ENCODE data around the gene ATXN7L1.

Gene ATXN7L1

GRCh38 chr7:105752671-105753275 lies 123.6 kb downstream of the ATXN7L1 start:
- Histone ChIP-seq H3K9ac (ENCODE audit: low read depth, low read length) (no peak overlapping the region), H3K4me3 (ENCODE audit: low read depth, low read length) (no peak overlapping the region), H3K27me3 (ENCODE audit: control insufficient read depth, insufficient read depth, low read length) (no peaks in the 10 kb centered on the region)

GRCh38 chr7:105751054-105751453 lies 125.3 kb downstream of the ATXN7L1 start:
- Histone ChIP-seq H3K27me3 (ENCODE audit: control insufficient read depth, insufficient read depth, low read length) (no peaks in the 10 kb centered on the region), H3K9ac (ENCODE audit: low read depth, low read length) (no peak overlapping the region)

More at GRCh38 chr7:105752671-105753275, 123.6 kb downstream of the ATXN7L1 start:
- Histone ChIP-seq H3K36me3 (ENCODE audit: control insufficient read depth, insufficient read depth, low read length) (no peaks in the 10 kb centered on the region), H3K4me1 (ENCODE audit: control insufficient read depth, insufficient read depth, low read length) (peaks cover 4% of the 10 kb centered on the region), H3K9me3 (ENCODE audit: control insufficient read depth, insufficient read depth, low read length) (no peaks in the 10 kb centered on the region)

GRCh38 chr7:105748701-105749100 lies 127.7 kb downstream of the ATXN7L1 start:
- Histone ChIP-seq H3K9me3 (ENCODE audit: control insufficient read depth, insufficient read depth, low read length) (no peaks in the 10 kb centered on the region), H3K9ac (ENCODE audit: low read depth, low read length) (no peak overlapping the region), H3K36me3 (ENCODE audit: control insufficient read depth, insufficient read depth, low read length) (no peaks in the 10 kb centered on the region), H3K27me3 (ENCODE audit: control insufficient read depth, insufficient read depth, low read length) (no peaks in the 10 kb centered on the region), H3K4me3 (ENCODE audit: low read depth, low read length) (no peak overlapping the region), H3K4me1 (ENCODE audit: control insufficient read depth, insufficient read depth, low read length) (peaks cover 4% of the 10 kb centered on the region)

More at GRCh38 chr7:105751054-105751453, 125.3 kb downstream of the ATXN7L1 start:
- H3K36me3 ChIP-seq (ENCODE audit: control insufficient read depth, insufficient read depth, low read length) = no peaks in the 10 kb centered on the region
- no peak overlapping the region for H3K4me3 ChIP-seq (ENCODE audit: low read depth, low read length)
- H3K9me3 ChIP-seq (ENCODE audit: control insufficient read depth, insufficient read depth, low read length) = no peaks in the 10 kb centered on the region
- peaks cover 4% of the 10 kb centered on the region for H3K4me1 ChIP-seq (ENCODE audit: control insufficient read depth, insufficient read depth, low read length)

GRCh38 chr7:105745681-105746330 lies 130.6 kb downstream of the ATXN7L1 start:
- Histone ChIP-seq H3K4me1 (ENCODE audit: control insufficient read depth, insufficient read depth, low read length) (peaks cover 4% of the 10 kb centered on the region), H3K36me3 (ENCODE audit: control insufficient read depth, insufficient read depth, low read length) (no peaks in the 10 kb centered on the region), H3K27me3 (ENCODE audit: control insufficient read depth, insufficient read depth, low read length) (no peaks in the 10 kb centered on the region), H3K9ac (ENCODE audit: low read depth, low read length) (no peak overlapping the region), H3K4me3 (ENCODE audit: low read depth, low read length) (no peak overlapping the region), H3K9me3 (ENCODE audit: control insufficient read depth, insufficient read depth, low read length) (no peaks in the 10 kb centered on the region)

GRCh38 chr7:105744258-105744657 lies 132.1 kb downstream of the ATXN7L1 start:
- H3K36me3 ChIP-seq (ENCODE audit: control insufficient read depth, insufficient read depth, low read length) = no peaks in the 10 kb centered on the region
- no peak overlapping the region for H3K9ac ChIP-seq (ENCODE audit: low read depth, low read length)
- peaks cover 4% of the 10 kb centered on the region for H3K4me1 ChIP-seq (ENCODE audit: control insufficient read depth, insufficient read depth, low read length)
- no peaks in the 10 kb centered on the region for H3K27me3 ChIP-seq (ENCODE audit: control insufficient read depth, insufficient read depth, low read length)
- no peak overlapping the region for H3K4me3 ChIP-seq (ENCODE audit: low read depth, low read length)
- no peaks in the 10 kb centered on the region for H3K9me3 ChIP-seq (ENCODE audit: control insufficient read depth, insufficient read depth, low read length)

- H3K27me3 ChIP-seq (ENCODE audit: control insufficient read depth, insufficient read depth, low read length) = no peaks in the 10 kb centered on the region
Measured at GRCh38 chr7:105743351-105744090, 132.9 kb downstream of the ATXN7L1 start.

GRCh38 chr7:105742787-105743186 lies 133.6 kb downstream of the ATXN7L1 start:
- H3K9me3 ChIP-seq (ENCODE audit: control insufficient read depth, insufficient read depth, low read length) = no peaks in the 10 kb centered on the region
- no peak overlapping the region for H3K4me3 ChIP-seq (ENCODE audit: low read depth, low read length)
- H3K9ac ChIP-seq (ENCODE audit: low read depth, low read length) = no peak overlapping the region
- no peaks in the 10 kb centered on the region for H3K4me1 ChIP-seq (ENCODE audit: control insufficient read depth, insufficient read depth, low read length)
- no peaks in the 10 kb centered on the region for H3K36me3 ChIP-seq (ENCODE audit: control insufficient read depth, insufficient read depth, low read length)
- no peaks in the 10 kb centered on the region for H3K27me3 ChIP-seq (ENCODE audit: control insufficient read depth, insufficient read depth, low read length)

More at GRCh38 chr7:105743351-105744090, 132.9 kb downstream of the ATXN7L1 start:
- Histone ChIP-seq H3K9me3 (ENCODE audit: control insufficient read depth, insufficient read depth, low read length) (no peaks in the 10 kb centered on the region), H3K36me3 (ENCODE audit: control insufficient read depth, insufficient read depth, low read length) (no peaks in the 10 kb centered on the region), H3K4me1 (ENCODE audit: control insufficient read depth, insufficient read depth, low read length) (no peaks in the 10 kb centered on the region), H3K4me3 (ENCODE audit: low read depth, low read length) (no peak overlapping the region), H3K9ac (ENCODE audit: low read depth, low read length) (no peak overlapping the region)

GRCh38 chr7:105741982-105742381 lies 134.4 kb downstream of the ATXN7L1 start:
- Histone ChIP-seq H3K4me3 (ENCODE audit: low read depth, low read length) (no peak overlapping the region), H3K9me3 (ENCODE audit: control insufficient read depth, insufficient read depth, low read length) (no peaks in the 10 kb centered on the region), H3K9ac (ENCODE audit: low read depth, low read length) (no peak overlapping the region), H3K36me3 (ENCODE audit: control insufficient read depth, insufficient read depth, low read length) (no peaks in the 10 kb centered on the region), H3K4me1 (ENCODE audit: control insufficient read depth, insufficient read depth, low read length) (no peaks in the 10 kb centered on the region), H3K27me3 (ENCODE audit: control insufficient read depth, insufficient read depth, low read length) (no peaks in the 10 kb centered on the region)

- no peaks in the 10 kb centered on the region for H3K27me3 ChIP-seq (ENCODE audit: control insufficient read depth, insufficient read depth, low read length)
- no peaks in the 10 kb centered on the region for H3K9me3 ChIP-seq (ENCODE audit: control insufficient read depth, insufficient read depth, low read length)
Measured at GRCh38 chr7:105738133-105738532, 138.3 kb downstream of the ATXN7L1 start.

GRCh38 chr7:105734233-105734632 lies 142.2 kb downstream of the ATXN7L1 start:
- H3K4me1 ChIP-seq (ENCODE audit: control insufficient read depth, insufficient read depth, low read length) = no peaks in the 10 kb centered on the region
- H3K36me3 ChIP-seq (ENCODE audit: control insufficient read depth, insufficient read depth, low read length) = no peaks in the 10 kb centered on the region
- H3K9me3 ChIP-seq (ENCODE audit: control insufficient read depth, insufficient read depth, low read length) = no peaks in the 10 kb centered on the region
- H3K27me3 ChIP-seq (ENCODE audit: control insufficient read depth, insufficient read depth, low read length) = no peaks in the 10 kb centered on the region
- H3K9ac ChIP-seq (ENCODE audit: low read depth, low read length) = no peak overlapping the region
- no peak overlapping the region for H3K4me3 ChIP-seq (ENCODE audit: low read depth, low read length)

More at GRCh38 chr7:105738133-105738532, 138.3 kb downstream of the ATXN7L1 start:
- Histone ChIP-seq H3K36me3 (ENCODE audit: control insufficient read depth, insufficient read depth, low read length) (no peaks in the 10 kb centered on the region), H3K4me1 (ENCODE audit: control insufficient read depth, insufficient read depth, low read length) (no peaks in the 10 kb centered on the region), H3K9ac (ENCODE audit: low read depth, low read length) (no peak overlapping the region), H3K4me3 (ENCODE audit: low read depth, low read length) (no peak overlapping the region)

- Histone ChIP-seq H3K27me3 (ENCODE audit: control insufficient read depth, insufficient read depth, low read length) (no peaks in the 10 kb centered on the region), H3K4me1 (ENCODE audit: control insufficient read depth, insufficient read depth, low read length) (no peaks in the 10 kb centered on the region), H3K4me3 (ENCODE audit: low read depth, low read length) (no peak overlapping the region), H3K36me3 (ENCODE audit: control insufficient read depth, insufficient read depth, low read length) (no peaks in the 10 kb centered on the region), H3K9me3 (ENCODE audit: control insufficient read depth, insufficient read depth, low read length) (no peaks in the 10 kb centered on the region), H3K9ac (ENCODE audit: low read depth, low read length) (no peak overlapping the region)
Measured at GRCh38 chr7:105731042-105731441, 145.4 kb downstream of the ATXN7L1 start.

- no peaks in the 10 kb centered on the region for H3K36me3 ChIP-seq (ENCODE audit: control insufficient read depth, insufficient read depth, low read length)
- no peak overlapping the region for H3K4me3 ChIP-seq (ENCODE audit: low read depth, low read length)
- no peak overlapping the region for H3K9ac ChIP-seq (ENCODE audit: low read depth, low read length)
- H3K4me1 ChIP-seq (ENCODE audit: control insufficient read depth, insufficient read depth, low read length) = peaks cover 3% of the 10 kb centered on the region
- no peaks in the 10 kb centered on the region for H3K9me3 ChIP-seq (ENCODE audit: control insufficient read depth, insufficient read depth, low read length)
- H3K27me3 ChIP-seq (ENCODE audit: control insufficient read depth, insufficient read depth, low read length) = no peaks in the 10 kb centered on the region
Measured at GRCh38 chr7:105728028-105728427, 148.4 kb downstream of the ATXN7L1 start.
